ENCODE data around the gene MARCHF4.

MARCHF4 gene, protein sequence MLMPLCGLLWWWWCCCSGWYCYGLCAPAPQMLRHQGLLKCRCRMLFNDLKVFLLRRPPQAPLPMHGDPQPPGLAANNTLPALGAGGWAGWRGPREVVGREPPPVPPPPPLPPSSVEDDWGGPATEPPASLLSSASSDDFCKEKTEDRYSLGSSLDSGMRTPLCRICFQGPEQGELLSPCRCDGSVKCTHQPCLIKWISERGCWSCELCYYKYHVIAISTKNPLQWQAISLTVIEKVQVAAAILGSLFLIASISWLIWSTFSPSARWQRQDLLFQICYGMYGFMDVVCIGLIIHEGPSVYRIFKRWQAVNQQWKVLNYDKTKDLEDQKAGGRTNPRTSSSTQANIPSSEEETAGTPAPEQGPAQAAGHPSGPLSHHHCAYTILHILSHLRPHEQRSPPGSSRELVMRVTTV

DNA sequence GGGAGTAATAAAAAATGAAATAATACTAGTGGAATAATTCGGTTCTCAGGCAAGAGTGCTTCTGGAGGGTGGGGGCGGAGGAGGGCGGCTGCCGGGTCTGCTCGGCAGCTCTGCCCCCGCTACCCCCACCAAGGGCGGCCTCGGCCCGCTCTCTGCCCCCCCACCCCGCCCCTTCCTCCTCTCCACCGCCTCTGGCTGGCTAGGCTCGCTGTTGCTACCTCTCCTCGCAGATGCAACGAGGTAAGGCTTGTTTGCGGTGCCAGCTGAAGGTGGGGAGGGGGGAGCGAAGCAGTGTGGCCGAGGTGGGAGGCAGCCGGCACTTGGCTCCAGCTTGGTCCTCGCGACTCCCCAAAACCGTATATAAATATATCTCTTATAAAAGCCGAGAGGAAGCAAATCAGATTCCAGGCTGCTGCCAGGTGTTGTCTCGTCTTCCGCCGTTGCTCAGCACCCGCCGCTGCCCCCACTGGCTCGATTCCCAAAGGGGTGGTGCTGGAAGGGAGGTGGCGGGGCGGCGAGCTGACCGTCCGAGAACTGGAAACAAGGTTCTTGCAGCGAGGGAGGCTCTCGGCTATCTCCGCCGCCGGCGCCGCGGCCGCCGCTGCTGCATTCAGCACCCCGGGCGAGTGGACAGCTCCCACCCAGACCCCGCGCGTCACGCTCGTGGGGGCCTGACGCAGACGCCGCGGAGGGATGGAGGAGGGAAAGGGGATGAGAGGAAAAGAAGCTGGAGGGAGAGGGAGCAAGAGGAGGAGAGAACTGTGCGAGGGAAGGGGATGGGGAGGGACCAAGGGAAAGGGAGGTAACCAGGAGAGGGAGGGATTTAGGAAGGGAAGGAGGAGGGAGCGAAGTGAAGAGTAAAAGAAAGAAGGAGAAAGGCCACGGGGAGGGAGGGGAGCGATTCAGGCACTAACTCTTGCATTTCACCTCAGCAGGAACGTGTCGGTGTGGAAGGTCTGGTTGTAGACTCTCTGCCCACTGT is at the start of gene MARCHF4:
Gene MARCHF4 (minus strand): TSS at position 763 of the 982 bp plus-strand sequence. CDS start 2,223 bp downstream, outside the sequence.
- DNase-seq (ENCODE audit: low spot score), result peak; percentile 93

DNA sequence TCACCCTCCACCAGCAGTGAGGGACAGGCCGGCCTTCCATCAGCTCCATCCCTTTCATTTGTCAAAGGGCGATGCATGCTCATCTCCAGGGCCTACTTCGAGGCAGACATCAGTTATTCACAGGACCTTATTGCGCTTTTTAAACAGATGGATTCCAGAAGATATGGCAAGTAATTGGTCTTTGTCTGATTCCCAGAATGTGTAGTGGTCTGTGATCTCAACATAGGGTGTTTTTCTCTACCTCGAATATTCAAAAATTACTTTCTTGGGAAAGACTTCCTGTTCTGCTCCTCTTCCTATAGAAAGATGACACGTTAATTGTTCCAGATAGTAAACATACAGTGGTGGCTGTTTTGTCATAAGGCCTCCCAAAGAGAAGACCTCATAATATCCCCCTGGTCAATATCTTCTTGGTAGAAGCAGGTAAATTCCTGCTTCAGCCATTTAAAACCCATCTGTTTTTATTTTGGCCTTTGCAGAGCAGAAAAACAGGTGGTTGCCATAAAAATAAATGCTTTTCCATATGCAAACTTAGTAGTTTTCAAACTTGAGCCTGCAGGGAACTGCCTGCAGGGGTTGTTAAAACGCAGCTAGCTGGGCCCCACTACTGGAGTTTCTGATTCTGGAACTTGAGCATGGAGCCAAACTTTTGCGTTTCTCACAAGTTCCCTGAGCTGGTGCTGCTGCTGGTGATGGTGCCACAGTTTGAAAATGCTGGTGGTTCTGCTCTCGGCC is 48.3 kb upstream of the MARCHF4 start:
- no peak for DNase-seq (ENCODE audit: low spot score)

DNA sequence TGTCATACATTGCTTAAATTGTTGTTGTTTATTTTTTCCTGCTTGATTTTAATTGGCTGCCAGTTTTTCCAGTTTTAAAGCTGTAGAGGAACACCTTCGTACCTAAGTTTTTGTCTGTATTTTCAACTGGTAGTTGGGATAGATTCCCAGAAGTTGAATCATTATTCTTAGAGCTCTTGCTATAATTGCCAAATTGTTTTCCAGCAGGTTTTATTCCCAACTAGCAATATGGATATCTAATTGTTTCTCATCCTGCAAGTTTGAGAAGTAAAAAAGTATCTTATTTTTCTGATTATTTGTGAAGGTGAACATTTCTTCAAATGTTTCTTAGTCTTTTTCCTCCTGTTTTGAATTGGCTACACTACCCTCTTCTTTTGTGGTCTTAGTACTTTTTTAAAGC is 46.7 kb upstream of the MARCHF4 start:
- no peak for DNase-seq (ENCODE audit: low spot score)

DNA sequence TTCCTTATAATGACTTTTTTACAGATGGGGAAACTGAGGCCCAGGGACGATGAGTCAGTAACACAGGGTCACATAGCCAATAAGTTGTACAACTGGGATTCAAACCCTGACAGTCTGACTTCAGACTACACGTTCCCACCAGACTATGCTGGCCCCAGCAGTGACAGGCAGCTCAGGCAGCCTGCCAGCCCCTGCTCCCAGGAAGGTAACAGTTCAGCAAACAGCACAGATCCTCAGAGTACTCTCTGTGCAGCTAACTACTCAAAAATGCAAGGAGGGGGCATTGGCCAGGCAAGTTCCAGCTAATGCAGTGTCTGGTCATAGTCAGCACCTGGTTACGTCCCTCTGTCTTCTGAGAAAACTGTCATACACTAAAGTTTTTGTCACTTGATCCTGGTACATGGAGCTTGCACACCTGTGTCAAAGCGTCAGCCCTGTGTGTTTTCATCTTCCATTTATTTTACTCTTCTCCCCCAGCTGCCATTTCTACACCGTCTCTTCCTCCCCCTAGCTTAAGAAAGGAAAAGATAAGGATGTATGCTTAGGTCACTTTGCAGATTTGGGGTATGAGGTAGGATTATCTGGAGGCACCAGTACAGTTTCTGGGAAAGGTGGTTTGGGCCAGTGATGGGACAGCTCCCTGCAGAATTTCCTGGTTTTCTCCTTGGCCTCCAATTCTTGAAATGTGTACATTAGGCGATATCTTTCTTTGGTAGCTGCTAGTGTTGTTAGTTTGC is 44.5 kb upstream of the MARCHF4 start:
- no peak for DNase-seq (ENCODE audit: low spot score)

DNA sequence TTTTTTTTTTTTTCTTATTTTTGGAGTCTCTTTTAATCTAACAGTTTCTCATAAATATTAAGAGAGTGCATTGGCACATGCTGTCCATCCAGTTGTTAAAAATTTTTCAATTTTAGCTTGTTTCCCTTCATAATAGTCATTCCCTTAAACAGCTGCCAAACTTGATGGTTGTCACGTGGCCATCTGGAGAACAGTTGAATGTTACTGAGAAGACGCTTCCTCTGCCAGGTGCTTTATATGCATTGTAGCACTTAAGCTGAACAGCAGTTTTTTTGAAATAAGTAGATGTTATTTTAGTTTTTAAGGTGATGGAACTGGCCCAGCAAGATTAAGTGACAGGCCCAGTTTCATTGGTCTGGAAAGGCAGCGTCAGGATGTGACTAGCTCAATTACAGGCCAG is 43.3 kb upstream of the MARCHF4 start:
- no peak for DNase-seq (ENCODE audit: low spot score)

DNA sequence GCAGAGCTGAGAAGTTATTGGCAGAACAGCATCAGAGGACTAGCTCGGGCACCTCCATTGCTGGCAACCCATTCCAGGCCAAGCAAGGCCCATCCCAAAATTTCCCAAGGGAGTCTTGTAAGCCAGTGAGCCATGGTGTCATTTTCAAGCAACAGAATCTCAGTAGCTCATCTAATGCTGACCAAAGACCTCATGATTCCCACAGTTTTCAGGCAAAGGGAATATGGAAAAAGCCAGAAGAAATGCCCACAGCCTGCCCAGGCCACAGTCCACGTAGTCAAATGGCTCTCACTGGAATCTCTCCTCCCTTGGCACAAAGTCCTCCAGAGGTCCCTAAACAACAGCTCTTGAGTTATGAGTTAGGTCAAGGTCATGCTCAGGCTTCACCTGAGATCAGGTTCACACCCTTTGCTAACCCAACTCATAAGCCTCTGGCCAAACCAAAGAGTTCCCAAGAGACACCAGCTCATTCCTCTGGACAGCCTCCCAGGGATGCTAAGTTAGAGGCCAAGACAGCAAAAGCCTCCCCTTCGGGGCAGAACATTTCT is 42.6 kb upstream of the MARCHF4 start:
- no peak for DNase-seq (ENCODE audit: low spot score)

DNA sequence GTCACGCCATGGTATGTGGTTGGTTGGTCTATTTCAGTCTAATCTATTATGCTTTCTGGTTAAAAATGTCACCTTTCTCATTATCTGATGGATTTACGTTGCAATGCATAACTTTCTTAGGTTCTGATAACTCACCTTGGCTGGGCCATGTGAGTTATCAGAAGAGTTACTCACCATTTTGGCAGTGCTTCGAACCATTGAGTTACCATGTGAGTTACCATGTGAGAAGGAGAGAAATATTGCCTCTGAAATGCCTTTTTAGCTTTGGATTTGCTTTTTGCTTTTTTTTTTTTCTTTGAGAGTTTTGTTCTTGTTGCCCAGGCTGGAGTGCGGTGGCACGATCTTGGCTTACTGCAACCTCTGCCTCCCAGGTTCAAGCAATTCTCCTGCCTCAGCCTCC is 41.6 kb upstream of the MARCHF4 start:
- no peak for DNase-seq (ENCODE audit: low spot score)

DNA sequence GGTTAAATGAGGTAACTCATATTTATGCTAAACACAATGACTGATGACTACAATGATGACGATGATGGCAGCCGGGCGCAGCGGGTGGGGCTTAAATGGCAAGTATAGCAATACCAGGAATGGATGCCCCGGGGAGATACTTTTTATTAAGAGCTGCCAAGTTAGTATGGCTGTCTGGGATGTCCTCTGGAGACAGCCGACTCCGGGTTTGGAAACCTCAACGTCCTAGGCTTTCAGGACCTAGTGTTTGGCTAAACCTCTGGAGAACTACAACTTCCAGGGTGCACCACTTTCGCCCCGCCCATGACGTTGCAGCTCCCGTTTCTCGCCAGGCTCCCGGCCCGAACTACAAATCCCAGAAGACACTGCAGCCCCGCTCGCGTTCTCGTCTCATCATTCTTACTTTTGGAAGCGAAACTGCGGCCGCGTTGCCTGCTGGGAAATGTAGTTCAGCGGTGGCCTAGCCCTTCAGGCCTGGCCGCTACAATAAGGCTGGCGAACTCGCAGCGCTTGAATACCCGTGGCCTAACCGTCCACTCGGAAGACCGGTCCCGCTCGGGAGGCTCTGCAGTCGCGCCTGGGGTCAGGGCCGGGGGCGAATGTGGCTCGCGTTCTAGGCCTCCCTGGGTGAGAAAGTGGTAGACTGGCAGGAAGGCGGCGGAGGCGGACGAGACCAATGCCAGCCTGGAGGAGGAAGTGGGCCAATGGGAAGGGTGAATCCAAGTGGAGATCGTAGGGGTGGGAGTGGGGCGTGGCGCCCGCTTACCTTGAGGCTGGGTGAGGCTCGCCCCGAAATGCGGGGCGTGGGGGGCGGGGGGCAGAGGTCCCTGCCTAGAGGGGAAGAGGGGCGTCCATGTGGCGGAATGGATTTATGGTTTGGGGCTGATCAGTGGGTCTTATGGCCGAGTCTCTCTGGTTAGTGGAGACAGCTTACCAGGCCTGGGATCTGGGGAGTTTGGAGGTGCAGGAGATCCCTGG is 40.0 kb upstream of the MARCHF4 start, which contains the start of gene SMARCAL1:
Gene SMARCAL1 (plus strand): TSS at position 463 of the 978 bp plus-strand sequence. CDS start 2,221 bp downstream, outside the sequence.
- DNase-seq (ENCODE audit: low spot score), result peak; percentile 96

DNA sequence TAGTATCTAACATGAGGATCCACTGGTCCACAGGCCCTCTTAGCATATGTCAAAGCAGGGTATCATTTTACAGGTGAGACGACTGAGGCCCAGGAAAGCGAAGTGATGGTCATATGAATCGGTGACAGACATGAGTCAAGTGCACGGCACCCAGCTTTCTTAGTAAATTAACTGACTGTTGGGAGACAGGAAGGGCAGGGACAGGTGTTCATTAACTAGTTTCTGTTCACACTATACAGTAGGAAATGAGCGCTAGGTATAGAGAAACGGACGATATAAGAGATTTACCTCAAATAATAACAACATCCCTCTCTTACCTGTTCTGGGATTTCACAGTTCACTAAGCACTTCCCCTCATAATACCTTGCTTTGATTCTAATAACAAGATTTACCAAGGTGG is 38.3 kb upstream of the MARCHF4 start:
- no peak for DNase-seq (ENCODE audit: low spot score)

DNA sequence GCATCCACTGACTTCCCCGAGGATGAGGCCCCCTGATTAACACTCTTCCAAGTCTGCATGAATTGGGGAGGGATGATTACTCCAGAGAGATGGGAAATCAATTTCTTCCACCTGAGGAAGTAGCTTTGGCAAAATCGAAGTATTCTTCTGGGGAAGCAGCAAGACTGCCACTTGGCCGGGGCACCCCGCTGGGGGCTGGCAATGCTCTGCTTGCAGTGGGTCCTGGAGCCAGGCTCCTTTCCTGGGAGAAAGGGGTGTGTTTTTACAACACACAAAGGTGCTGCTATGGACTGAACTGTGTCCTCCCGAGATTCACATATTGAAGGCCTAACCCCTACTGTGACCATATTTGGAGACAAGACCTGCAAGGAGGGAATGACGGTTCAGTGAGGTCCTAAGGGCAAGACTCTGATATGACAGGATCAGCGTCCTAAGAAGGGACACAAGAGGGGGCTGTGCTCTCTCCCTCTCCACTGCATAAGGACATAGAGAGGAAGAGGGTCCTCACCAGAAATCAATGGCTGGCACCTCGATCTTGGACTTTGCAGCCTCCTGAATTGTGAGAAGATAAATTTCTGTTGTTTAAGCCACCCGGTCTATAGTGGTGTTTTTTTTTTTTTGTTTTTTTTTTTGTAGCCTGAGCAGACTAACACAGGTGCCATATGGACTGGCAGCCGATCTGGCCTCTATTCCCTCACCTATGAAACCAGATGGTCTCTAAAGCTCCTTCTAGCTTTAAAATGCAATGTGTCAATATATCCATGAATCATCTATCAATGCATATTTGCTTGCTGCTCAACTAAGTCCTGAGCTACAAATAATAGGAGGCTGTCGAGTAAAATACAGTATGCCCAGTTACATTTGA is 36.4 kb upstream of the MARCHF4 start:
- no peak for DNase-seq (ENCODE audit: low spot score)

DNA sequence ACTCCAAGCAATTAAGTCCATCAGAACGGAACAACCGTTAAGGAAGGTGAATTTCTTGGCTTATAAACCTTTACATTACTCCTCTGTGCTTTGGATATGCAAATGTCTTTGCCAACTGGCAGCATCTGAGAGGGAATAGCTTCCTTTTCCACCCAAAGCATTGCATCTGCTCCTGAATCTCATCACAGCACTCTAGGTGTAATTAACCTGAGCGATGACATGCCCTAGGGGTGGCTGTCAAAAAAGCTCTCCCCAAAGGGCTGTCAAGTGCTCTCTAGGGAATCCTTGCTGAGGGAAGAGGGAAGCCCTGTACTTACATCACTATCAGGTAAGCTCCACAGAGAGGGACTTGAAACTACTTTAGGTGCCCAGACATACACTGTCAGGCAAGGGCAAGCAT is 34.5 kb upstream of the MARCHF4 start:
- DNase-seq (ENCODE audit: low spot score), result no peak

DNA sequence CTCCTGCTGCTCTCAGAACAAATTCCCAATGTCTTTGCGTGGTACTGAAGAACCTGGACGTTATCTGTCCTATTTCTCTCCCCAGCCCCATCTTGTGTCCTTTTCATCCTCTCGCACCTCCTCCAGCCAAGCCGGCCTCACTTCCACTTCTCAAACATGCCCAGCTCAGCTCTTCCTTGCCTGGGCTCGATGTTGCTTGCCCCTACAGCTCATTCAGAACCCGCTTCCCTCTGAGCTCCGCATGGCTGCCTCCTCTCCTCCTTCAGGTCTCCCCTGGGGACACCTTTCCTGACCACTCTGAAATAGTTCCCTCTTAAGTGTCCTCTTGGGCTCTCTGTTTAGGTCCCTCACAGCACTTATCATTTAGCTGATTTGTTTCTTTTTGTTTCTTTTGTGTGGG is 33.3 kb upstream of the MARCHF4 start:
- DNase-seq (ENCODE audit: low spot score), result no peak

DNA sequence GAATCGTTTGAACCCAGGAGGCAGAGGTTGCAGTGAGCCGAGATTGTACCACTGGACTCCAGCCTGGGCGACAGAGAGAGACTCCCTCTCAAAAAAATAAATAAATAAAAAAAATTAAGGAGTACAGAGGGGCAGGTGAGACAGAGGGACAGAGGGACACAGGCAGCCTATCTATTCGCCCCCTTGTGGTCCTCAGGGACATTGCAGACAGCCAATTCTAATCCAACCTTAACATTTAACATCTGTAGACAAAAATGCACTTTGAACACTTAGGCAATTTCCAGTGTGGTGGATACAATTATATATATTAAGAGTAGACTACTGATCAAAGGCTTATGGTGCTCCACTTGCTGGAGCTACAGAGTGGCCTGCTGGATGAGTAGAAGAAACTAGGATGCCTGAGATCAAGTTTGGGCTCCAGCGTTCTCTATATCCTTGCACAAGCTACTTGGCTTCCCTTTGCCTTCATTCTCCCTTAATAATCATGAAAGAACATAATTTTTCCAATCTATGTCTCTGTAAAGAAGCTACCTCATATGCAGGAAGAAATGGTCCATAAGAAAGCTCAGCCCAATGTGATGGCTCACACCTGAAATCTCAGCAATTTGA is 31.8 kb upstream of the MARCHF4 start:
- peak; percentile 68 for DNase-seq (ENCODE audit: low spot score)

DNA sequence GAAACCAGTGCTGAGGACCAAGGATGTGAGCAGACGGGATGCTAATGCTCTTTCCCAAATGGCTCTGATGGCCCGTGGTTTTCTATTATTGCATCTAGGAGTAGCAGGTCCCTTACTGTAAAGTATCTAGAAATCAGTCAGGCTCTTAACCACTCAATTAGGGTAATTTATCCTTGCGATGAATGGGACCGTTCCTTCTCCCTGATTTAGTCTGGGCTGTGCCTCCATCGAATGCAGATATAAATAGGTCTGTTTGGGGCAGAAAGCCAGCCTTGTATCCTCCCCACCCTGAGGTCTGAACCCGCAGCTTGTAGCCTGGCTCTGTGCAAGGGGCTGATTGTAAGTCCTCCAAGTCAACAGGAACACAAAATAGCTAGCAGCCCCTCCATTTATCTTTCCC is 30.5 kb upstream of the MARCHF4 start:
- DNase-seq (ENCODE audit: low spot score), result no peak

DNA sequence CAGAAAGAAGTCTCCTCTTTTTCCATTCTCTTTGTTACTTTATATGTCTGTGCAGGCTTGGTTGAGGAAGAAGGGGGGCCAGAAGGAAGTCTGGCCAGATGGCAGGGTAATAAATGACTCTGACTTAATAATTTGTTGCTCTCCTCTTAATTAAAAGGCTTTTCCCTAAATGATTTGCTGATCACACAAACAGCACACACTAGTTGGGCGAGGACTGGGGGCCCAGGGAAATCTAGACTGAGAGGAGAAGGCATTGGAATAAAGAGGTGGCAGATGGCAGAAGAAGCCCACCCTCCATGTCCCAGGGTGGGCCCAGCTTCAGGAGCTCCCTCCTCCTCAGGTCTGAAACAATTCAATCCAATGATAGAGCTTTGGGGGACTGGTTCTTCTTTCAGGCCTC is 27.3 kb upstream of the MARCHF4 start:
- DNase-seq (ENCODE audit: low spot score), result no peak

DNA sequence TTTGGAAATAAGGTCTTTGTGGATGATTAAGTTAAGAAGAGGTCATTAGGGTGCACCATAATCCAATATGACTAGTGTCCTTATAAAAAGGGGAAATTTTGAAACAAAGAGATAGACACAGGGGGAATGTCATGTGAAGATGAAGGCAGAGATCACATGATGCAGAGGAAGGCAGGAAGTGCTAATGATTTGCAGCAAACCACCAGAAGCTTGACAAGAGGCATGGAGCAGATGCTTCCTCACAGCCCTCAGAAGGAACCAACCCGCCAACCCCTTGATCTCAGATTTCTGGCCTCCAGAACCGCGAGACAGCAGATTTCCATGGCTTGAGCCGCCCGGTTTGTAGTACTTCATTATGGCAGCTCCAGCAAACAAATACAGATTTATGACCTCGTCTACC is 22.6 kb upstream of the MARCHF4 start:
- no peak for DNase-seq (ENCODE audit: low spot score)

DNA sequence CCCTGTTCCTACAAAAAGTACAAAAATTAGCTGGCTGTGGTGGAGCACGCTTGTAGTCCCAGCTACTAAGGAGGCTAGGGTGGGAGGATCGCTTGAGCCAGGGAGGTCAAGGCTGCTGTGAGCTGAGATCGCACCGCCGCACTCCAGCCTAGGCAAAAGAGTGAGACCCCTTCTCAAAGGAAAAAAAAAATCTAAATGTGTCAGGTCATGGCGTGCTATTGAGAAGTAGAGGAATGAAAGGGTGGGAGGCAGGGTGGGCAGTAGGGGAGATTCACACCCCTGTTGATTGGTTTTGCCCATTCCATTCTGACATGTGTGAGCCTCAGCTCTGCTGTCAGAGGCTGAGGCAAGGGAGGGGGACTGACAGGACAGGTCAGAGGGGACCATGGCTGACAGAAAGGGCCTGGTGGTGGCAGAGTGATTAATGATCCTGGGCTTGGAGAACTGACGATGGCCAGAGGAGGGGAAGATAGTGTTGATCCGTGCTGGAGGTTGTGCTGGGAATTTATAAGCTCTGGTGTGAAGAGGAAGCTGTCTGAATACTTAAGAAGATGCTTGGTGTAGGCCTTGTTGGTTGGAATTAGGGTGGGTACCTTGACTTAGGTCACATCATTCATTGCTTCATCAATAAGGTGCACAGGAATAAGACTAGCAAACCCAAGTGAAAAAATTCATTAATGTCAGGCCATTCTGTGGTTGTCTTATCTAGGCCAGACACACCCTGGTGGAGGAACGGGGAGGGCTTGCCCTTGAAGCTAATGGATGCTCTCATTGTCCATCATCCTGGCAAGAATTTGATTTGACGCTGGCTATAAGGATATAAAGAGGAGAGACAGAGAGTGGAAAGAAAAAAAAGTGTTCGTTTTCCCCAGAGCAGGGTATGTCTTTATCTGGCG is 20.9 kb upstream of the MARCHF4 start:
- no peak for DNase-seq (ENCODE audit: low spot score)

Measured in GM03348 (cell line).